GM12878 (cell line): ENCODE measurements around the gene MTIF2. TPM values are rescaled to one million over a fixed set of nuclear protein-coding genes. Genes with fewer than 3 reads are reported as not detected.

Experiments
- ATF2 ChIP-seq: IDR thresholded peaks from 2 replicates; pipeline ENCODE4 v1.6.1; 2012; ENCODE audit warnings: low read length, inconsistent platforms
- CEBPZ ChIP-seq: fragments of 150-350 bp; IDR thresholded peaks from 2 replicates; pipeline ENCODE4 v1.6.1; 2016; ENCODE audit warnings: low read depth, low read length
- ELK1 ChIP-seq: IDR thresholded peaks from 2 replicates; pipeline ENCODE4 v1.6.1; 2012; ENCODE audit warnings: low read depth, low read length, improper control_type of control experiment
- GABPA ChIP-seq: IDR thresholded peaks from 2 replicates; pipeline ENCODE4 v1.6.1; 2014; ENCODE audit warnings: antibody characterized with exemption, low read depth, mild to moderate bottlenecking, inconsistent platforms
- HDAC6 ChIP-seq: fragments of 200-600 bp; sonication (generic); IDR thresholded peaks from one replicate; pipeline ENCODE4 v1.8.0; 2017; ENCODE audit warnings: antibody characterized with exemption; ENCODE audit not compliant: unreplicated experiment
- IRF4 ChIP-seq: IDR thresholded peaks from 2 replicates; pipeline ENCODE4 v1.6.1; 2011; ENCODE audit warnings: low read depth, low read length
- MXI1 ChIP-seq: fragments of 150-350 bp; IDR thresholded peaks from 2 replicates; pipeline ENCODE4 v1.6.1; 2011; ENCODE audit warnings: low read depth, mild to moderate bottlenecking, inconsistent platforms, low read length, improper control_type of control experiment
- PRDM15 ChIP-seq: fragments of 450-650 bp; formaldehyde crosslinking; IDR thresholded peaks from 2 replicates; pipeline ENCODE4 v1.4.0; 2020; ENCODE audit warnings: mild to moderate bottlenecking, moderate library complexity
- STAT1 ChIP-seq: fragments of 450-650 bp; conservative IDR thresholded peaks from 2 replicates; pipeline ENCODE4 v1.6.1; 2014; ENCODE audit warnings: antibody characterized with exemption, mild to moderate bottlenecking
- TCF12 ChIP-seq: IDR thresholded peaks from 2 replicates; pipeline ENCODE4 v1.6.1; 2011; ENCODE audit warnings: low read depth, mild to moderate bottlenecking, low read length
- USF2 ChIP-seq: IDR thresholded peaks from 2 replicates; pipeline ENCODE4 v1.6.1; 2011; ENCODE audit warnings: low read depth, low read length, improper control_type of control experiment, borderline replicate concordance
- polyA plus RNA-seq, 11 experiments: library from polyadenylated mRNA; depleted of rRNA in 4 of 11; unstranded in 6 of 11; stranded (reverse) in 5 of 11; fragments of >200 nt; fragmentation: Nextera tagmentation in 4 of 11; fragmentation: Illumina TruSeq in 1 of 11; extraction: Ambion mirVana in 4 of 11; extraction: Trizol in 1 of 11; gene quantifications; 1 replicate in 1 of 11; 2 replicates in 10 of 11; pipeline versions ENCODE4 v1.2.1 to v1.2.3, GENCODE V29; 2011 to 2016; ENCODE audit warnings: inconsistent platforms in 2 of 11, missing spikeins in 2 of 11, low read depth in 1 of 11
- total RNA-seq, 4 experiments: library from RNA; depleted of rRNA in 3 of 4; stranded (reverse); fragments of >200 nt in 3 of 4; fragmentation: Illumina TruSeq in 1 of 4; extraction: Trizol in 1 of 4; gene quantifications; 2 replicates each; pipeline versions ENCODE4 v1.2.1 to v1.2.3, GENCODE V29; 2013 to 2021

Gene MTIF2
- total and polyA plus RNA-seq, 10 of the 15 experiments (the other 5 are each of a cell fraction or from before 2014, with no cell fraction given) = 26.4 to 63.7 (median 40.0) TPM

- TF ChIP-seq CEBPZ (0 out of 2 replicates have a peak, but pooled peaks have one; percentile 8), PRDM15 (no peak), USF2 (no peak), ELK1 (peak; percentile 91), IRF4 (peak; percentile 65; the same call in 1 of the 2 replicates), HDAC6 (no peak), STAT1 (0 out of 2 replicates have a peak, but pooled peaks have one; percentile 57), ATF2 (peak; percentile 68; the same call in 1 of the 2 replicates), TCF12 (peak; percentile 81), GABPA (peak; percentile 100), MXI1 (peak; percentile 93)
These were observed at the start of gene MTIF2 (continued) for GRCh38 chr2:55268907-55269644.
